ENCODE results near the gene IQGAP1. TPM values are rescaled to one million over a fixed set of nuclear protein-coding genes. Genes with fewer than 3 reads are reported as not detected.
"Not testable (repeated sequence)": the region's sequence is repeated elsewhere in the genome, so short reads cannot be mapped to it uniquely, and the experiment has no call there.

The IQGAP1 gene
- total RNA-seq, 1 experiment from 2014 or later, result 264 TPM

DNA sequence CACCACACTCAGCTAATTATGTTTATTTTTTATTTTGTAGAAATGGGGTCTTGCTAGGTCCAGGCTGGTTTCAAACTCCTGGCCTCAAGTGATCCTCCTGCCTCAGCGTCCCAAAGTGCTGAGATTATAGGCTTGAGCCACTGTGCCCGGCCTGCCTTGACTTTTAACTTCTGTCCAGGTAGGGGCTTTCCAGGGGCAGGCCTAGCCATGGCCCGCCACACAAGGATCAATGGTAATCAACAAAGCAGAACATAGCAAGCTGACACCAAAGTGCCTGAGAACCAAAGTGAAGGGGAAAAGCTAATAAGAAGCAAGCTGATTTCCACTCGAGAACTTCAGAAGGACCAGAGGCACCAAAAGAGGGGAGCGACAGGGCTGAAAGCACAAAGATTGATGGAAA lies 132.3 kb downstream of the IQGAP1 start:
- CTCF ChIA-PET, result interaction anchor here (0.6 to 0.7 kb wide), 3 partner anchors 129 to 1835 kb away, joined by 3 to 6 read pairs (median 3); no protein-coding TSS in a partner anchor
- BruUV-seq (replicated peaks), result no TSS peak
- TF ChIP-seq, protein P1, sequence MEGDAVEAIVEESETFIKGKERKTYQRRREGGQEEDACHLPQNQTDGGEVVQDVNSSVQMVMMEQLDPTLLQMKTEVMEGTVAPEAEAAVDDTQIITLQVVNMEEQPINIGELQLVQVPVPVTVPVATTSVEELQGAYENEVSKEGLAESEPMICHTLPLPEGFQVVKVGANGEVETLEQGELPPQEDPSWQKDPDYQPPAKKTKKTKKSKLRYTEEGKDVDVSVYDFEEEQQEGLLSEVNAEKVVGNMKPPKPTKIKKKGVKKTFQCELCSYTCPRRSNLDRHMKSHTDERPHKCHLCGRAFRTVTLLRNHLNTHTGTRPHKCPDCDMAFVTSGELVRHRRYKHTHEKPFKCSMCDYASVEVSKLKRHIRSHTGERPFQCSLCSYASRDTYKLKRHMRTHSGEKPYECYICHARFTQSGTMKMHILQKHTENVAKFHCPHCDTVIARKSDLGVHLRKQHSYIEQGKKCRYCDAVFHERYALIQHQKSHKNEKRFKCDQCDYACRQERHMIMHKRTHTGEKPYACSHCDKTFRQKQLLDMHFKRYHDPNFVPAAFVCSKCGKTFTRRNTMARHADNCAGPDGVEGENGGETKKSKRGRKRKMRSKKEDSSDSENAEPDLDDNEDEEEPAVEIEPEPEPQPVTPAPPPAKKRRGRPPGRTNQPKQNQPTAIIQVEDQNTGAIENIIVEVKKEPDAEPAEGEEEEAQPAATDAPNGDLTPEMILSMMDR (IDR thresholded peaks at IDR 0.05; ENCODE audit: unreplicated experiment), result no peak
- Mint-ChIP-seq H3K36me3 (ENCODE audit: insufficient read depth, unreplicated experiment) (no peaks in the 10 kb centered on the region), H3K27me3 (ENCODE audit: insufficient read depth, unreplicated experiment) (no peaks in the 10 kb centered on the region), H3K4me3 (ENCODE audit: unreplicated experiment) (no peak overlapping the region), H3K4me1 (ENCODE audit: insufficient read depth, unreplicated experiment) (no peaks in the 10 kb centered on the region), H3K9me3 (ENCODE audit: unreplicated experiment) (no peaks in the 10 kb centered on the region), H3K27ac (ENCODE audit: low read depth, unreplicated experiment) (no peak overlapping the region)
- intact Hi-C loops (cut with micrococcal nuclease), result no loop called here
- POLR2A ChIA-PET, result interaction anchor here (0.9 kb wide), 2 partner anchors 10 to 168 kb away, joined by 3 read pairs; partner anchors contain the start of gene ZNF774
- DNase-seq (ENCODE audit: unreplicated experiment), result no peak

DNA sequence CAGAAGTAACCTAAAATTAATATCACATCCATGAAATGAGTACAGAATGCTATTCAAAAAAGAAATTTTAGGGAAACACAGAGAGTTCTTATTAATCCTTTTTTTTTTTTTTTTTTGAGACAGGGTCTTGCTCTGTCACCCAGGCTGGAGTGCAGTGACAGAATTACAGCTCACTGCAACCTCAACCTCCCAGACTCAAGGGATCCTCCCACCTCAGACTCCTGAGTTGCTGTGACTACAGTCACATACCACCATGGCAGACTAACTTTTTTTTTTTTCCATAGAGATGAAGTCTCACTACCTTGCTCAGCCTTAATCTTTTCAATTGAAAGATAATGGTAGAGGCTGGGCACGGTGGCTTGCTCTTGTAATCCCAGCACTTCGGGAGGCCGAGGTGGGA lies 135.3 kb downstream of the IQGAP1 start:
- H3K9me3 Mint-ChIP-seq (ENCODE audit: unreplicated experiment), result no peaks in the 10 kb centered on the region

DNA sequence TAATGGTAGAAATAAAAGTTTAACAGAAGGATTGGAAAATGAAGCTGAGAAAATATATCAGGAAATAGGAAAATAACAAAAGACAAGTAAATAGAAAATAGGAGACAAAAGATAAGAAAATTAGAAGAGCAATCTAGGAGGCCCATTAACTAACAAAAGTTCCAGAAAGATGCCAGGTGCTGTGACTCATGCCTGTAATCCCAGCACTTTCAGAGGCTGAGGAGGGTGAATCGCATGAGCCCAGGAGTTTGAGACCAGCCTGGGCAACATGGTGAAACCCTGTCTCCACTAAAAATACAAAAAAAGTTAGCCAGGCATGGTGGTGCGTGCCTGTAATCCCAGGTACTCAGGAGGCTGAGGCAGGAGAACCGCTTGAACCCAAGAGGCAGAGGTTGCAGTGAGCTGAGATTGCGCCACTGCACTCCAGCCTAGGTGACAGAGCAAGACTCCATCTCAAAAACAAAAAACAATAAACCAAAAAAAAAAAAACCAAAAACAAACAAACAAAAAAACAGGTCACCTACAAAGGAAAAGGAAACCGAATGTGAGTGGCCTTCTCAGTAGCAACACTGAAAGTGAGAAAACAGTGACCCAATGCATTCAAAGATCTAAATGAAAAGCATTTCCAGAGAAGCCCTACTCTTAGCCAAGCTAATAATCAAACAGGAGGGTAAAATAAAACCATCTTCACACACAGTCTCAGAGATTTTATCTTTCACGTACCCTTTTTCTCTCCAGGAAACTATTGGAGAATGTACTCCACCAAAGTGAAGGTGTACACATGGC lies 136.2 kb downstream of the IQGAP1 start:
- H3K27ac Mint-ChIP-seq (ENCODE audit: low read depth, unreplicated experiment); H3K9me3 Mint-ChIP-seq (ENCODE audit: unreplicated experiment); intact Hi-C loops (cut with micrococcal nuclease); H3K36me3 Mint-ChIP-seq (ENCODE audit: insufficient read depth, unreplicated experiment); H3K4me3 Mint-ChIP-seq (ENCODE audit: unreplicated experiment); H3K4me1 Mint-ChIP-seq (ENCODE audit: insufficient read depth, unreplicated experiment); BruUV-seq (replicated peaks); H3K27me3 Mint-ChIP-seq (ENCODE audit: insufficient read depth, unreplicated experiment): not testable (repeated sequence)
- peak; percentile 48 for DNase-seq (ENCODE audit: unreplicated experiment)
- POLR2A ChIA-PET, result interaction anchor here (0.5 kb wide), 1 partner anchor 139 kb away, joined by 3 read pairs; no protein-coding TSS in a partner anchor
- CTCF ChIA-PET, result interaction anchor here (1.2 to 1.5 kb wide), 2 partner anchors 12 to 27 kb away, joined by 4 read pairs; no protein-coding TSS in a partner anchor

More for the DNA sequence above, 135.3 kb downstream of the IQGAP1 start:
- ChIA-PET CTCF (interaction anchor here (0.7 to 1.5 kb wide), 3 partner anchors 11 to 361 kb away, joined by 4 read pairs; no protein-coding TSS in a partner anchor), POLR2A (no interaction called here)
- Mint-ChIP-seq H3K4me1 (ENCODE audit: insufficient read depth, unreplicated experiment) (no peaks in the 10 kb centered on the region), H3K36me3 (ENCODE audit: insufficient read depth, unreplicated experiment) (no peaks in the 10 kb centered on the region), H3K27ac (ENCODE audit: low read depth, unreplicated experiment) (no peak overlapping the region), H3K27me3 (ENCODE audit: insufficient read depth, unreplicated experiment) (no peaks in the 10 kb centered on the region), H3K4me3 (ENCODE audit: unreplicated experiment) (no peak overlapping the region)
- DNase-seq (ENCODE audit: unreplicated experiment), result no peak
- BruUV-seq (replicated peaks), result no TSS peak
- intact Hi-C loops (cut with micrococcal nuclease), result no loop called here
- TF ChIP-seq, protein P1 (IDR thresholded peaks at IDR 0.05; ENCODE audit: unreplicated experiment), result no peak

DNA sequence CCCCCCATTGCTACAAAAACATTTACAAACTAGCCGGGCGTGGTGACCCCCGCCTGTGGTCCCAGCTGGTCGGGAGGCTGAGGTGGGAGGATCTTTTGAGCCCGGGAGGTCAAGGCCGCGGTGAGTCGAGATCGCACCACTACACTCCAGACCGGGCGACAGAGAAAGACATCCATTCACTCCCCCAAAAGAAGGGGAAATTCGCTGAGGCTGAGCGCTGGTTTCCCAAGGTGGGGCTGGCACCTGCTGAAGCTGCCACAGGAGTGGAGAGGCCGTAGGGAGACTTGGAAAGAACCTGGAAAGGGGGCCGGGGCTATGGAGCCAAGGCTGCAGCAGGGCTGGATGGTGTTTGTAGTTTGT lies 140.9 kb downstream of the IQGAP1 start:
- Mint-ChIP-seq H3K4me1 (ENCODE audit: insufficient read depth, unreplicated experiment) (peaks cover 29% of the 10 kb centered on the region), H3K4me3 (ENCODE audit: unreplicated experiment) (peak overlapping the region; percentile 86), H3K27me3 (ENCODE audit: insufficient read depth, unreplicated experiment) (no peaks in the 10 kb centered on the region), H3K27ac (ENCODE audit: low read depth, unreplicated experiment) (no peak overlapping the region), H3K9me3 (ENCODE audit: unreplicated experiment) (peaks cover 6% of the 10 kb centered on the region), H3K36me3 (ENCODE audit: insufficient read depth, unreplicated experiment) (peaks cover 6% of the 10 kb centered on the region)
- CTCF ChIA-PET, result interaction anchor here (0.7 to 1.0 kb wide), 3 partner anchors 38 to 1137 kb away, joined by 3 read pairs; partner anchors contain the start of gene ZNF774
- no peak for DNase-seq (ENCODE audit: unreplicated experiment)
- TF ChIP-seq, protein P1 (IDR thresholded peaks at IDR 0.05; ENCODE audit: unreplicated experiment), result no peak
- BruUV-seq (replicated peaks), result no TSS peak
- POLR2A ChIA-PET, result interaction anchor here (0.7 to 1.2 kb wide), 3 partner anchors 23 to 93 kb away, joined by 3 to 5 read pairs (median 3); no protein-coding TSS in a partner anchor
- intact Hi-C loops (cut with micrococcal nuclease), result no loop called here

Data from MCF 10A (cell line).